Limb (tissue), 2 donors: ENCODE measurements around the gene NCOA3.
A peak's percentile ranks its signal among the peaks of the same experiment; 100 is the strongest.

Source experiments
- DNase-seq, 2 donors: peaks; one replicate each; pipeline ENCODE4 v3.0.0-alpha.2; 2016; ENCODE audit errors: extremely low spot score in 2 of 2

NCOA3 gene

DNA sequence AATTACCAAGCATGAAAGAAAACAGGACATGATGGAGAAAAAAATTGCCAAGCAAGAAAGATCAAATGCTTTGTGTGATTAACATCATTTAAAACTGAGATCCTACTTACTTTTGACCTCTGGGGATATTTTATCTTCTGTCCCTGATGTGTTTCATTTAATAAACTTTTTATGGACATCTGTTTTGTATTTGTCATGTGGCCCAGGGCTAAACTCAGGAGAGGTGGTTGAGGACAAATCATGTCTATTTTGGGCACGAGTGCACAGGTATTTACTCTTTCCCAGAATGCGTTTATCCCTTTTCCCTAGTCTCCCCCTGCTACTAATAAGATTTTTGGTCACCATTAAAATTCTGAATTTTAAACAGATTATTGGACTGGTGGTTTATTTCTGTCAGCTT is 128.2 kb downstream of the NCOA3 start:
- no peak for DNase-seq

DNA sequence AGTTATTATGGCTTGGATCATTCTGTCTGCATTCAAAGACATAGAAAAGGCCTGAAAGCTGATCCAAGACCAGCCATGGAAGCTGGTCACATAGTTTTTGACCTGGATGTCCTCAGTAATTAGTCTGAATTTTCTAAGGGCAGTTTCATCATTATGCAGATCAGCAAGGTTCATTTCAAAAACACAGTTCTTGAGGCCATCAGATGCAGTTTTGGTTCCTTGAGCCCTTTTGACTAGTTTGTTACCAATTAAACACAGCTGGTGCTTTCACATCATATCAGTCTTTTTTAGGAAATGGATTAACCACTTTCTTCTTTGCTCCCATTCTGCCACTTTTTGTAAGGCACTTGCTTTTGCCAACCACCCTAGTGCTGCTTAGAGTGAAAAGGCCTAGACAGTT is 129.4 kb downstream of the NCOA3 start:
- no peak for DNase-seq

DNA sequence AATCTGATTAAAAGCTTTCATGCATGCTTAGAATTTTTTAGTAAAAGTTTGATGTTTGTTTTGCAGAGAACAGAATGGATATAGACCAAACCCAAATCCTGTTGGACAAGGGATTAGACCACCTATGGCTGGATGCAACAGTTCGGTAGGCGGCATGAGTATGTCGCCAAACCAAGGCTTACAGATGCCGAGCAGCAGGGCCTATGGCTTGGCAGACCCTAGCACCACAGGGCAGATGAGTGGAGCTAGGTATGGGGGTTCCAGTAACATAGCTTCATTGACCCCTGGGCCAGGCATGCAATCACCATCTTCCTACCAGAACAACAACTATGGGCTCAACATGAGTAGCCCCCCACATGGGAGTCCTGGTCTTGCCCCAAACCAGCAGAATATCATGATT is 133.6 kb downstream of the NCOA3 start:
- DNase-seq: no peak

DNA sequence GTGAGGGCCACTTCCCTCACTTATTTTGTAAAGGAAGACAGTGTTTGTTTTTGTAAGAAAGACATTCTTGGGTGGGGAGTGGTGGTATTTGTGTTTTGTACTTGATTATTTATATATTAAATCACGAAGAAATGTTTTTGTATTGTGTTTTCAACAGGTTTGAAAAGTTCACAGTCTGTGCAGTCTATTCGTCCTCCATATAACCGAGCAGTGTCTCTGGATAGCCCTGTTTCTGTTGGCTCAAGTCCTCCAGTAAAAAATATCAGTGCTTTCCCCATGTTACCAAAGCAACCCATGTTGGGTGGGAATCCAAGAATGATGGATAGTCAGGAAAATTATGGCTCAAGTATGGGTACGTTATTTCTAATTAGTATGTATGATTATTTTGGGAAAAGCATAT is 137.2 kb downstream of the NCOA3 start:
- DNase-seq: no peak

DNA sequence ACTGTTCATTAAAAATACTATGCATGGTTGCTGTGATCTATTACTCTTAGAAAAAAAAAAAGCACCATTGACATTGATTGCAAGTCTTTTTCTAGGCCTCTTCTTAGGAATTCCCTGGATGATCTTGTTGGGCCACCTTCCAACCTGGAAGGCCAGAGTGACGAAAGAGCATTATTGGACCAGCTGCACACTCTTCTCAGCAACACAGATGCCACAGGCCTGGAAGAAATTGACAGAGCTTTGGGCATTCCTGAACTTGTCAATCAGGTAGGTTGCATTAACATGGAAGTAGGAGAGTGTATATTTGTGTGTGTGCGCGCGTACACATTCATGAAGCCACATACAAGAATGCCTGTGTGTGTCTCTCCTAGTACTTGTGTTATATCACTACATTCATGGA is 140.4 kb downstream of the NCOA3 start:
- DNase-seq: no peak

DNA sequence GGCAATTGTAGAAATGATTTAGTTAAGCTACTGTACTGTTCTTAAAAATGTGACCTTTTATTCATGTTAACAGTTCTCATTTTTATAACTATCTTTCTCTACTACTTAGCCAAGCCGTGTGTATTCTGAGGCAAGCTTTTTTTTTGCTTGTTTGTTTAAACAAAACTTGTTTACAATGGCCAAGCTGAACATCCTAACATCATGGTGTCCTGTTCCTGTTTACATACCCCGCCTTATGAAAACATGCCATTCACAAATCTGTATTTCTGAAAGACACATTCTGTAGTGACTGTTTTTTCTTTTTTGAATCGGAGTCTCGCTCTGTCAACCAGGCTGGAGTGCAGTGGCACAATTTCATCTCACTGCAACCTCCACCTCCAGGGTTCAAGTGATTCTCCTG is 140.9 kb downstream of the NCOA3 start:
- DNase-seq: no peak

DNA sequence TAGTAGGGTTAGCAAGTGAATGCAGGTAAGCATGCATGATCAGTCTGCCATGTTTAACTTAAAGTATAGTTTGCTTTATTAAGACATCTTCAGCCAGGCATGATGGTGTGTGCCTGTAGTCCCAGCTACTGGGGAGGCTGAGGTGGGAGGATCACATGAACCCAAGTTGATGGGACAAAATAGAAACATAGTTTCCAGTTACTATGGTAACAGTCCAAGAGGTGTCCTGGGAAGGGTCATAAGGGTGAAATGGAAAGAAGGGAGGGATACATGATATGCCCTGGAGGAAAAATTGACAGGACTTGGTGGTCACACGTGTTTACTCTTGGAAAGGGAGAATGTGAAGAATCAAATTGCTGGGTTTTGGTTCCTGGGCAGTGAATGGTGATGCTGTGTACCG is 143.9 kb downstream of the NCOA3 start:
- DNase-seq: no peak

DNA sequence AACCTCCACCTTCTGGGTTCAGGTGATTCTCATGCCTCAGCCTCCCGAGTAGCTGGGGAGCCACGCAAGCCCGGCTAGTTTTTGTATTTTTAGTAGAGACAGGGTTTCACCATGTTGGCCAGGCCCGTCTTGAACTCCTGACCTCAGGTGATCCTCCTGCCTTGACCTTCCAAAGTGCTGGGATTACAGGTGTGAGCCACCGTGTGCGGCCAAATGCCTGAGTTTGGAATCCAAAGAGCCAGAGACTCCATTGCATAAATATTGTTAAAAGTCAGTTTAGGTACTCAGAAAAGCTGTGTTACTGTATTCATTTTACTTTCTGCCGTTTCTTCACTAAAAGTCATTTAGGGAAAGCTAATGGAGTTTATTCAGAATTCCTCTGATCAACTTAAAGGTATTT is 146.3 kb downstream of the NCOA3 start:
- no peak for DNase-seq

DNA sequence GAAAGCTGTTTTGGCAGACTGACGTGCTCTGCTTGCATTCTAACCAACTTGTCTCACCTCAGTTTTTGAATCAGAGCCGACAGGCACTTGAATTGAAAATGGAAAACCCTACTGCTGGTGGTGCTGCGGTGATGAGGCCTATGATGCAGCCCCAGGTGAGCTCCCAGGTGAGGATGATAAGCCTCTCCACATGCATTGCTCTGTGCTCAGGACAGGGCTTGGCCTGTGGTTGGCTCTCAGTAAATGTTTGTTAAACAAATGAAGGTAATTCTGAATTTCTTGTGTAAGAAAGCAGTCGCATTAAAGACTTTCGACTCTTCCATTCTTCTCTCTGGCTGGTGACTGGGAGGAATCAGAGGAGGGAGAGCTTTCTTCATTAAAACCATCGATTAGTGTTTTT is 147.3 kb downstream of the NCOA3 start:
- no peak for DNase-seq

DNA sequence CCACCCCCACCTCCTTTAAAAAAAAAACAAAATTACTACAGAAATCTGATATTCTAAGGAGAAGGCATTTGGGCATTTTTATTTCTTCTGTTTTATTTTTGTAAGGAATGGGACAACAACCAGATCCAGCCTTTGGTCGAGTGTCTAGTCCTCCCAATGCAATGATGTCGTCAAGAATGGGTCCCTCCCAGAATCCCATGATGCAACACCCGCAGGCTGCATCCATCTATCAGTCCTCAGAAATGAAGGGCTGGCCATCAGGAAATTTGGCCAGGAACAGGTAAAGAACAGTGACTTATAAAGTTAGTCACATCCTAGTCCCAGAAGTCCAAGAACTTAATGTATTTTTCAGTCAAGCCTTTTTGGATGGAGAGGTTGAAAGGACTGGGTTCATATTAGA is 150.6 kb downstream of the NCOA3 start:
- DNase-seq: no peak

DNA sequence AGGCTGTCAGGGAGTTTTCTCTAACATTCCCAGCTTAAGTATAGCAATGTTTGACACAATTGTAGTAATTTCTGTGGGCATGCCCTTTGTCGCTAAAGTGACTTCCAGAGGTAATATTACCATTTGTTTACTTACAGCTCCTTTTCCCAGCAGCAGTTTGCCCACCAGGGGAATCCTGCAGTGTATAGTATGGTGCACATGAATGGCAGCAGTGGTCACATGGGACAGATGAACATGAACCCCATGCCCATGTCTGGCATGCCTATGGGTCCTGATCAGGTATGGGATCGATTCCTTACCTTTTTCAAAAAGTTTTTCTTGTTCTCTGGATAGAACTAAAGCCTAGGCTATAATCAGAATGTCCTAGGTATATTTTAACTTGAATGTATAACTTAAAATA is 151.1 kb downstream of the NCOA3 start:
- no peak for DNase-seq

DNA sequence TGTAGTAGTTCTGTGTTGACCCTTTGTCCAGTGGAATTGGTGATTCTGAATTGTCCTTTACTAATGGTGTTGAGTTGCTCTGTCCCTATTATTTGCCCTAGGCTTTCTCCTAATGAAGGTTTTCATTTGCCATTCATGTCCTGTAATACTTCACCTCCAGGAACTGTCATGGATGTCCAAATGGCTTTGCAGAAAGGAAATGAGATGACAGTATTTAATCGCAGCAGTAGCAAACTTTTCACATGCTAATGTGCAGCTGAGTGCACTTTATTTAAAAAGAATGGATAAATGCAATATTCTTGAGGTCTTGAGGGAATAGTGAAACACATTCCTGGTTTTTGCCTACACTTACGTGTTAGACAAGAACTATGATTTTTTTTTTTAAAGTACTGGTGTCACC is 152.2 kb downstream of the NCOA3 start:
- no peak for DNase-seq

DNA sequence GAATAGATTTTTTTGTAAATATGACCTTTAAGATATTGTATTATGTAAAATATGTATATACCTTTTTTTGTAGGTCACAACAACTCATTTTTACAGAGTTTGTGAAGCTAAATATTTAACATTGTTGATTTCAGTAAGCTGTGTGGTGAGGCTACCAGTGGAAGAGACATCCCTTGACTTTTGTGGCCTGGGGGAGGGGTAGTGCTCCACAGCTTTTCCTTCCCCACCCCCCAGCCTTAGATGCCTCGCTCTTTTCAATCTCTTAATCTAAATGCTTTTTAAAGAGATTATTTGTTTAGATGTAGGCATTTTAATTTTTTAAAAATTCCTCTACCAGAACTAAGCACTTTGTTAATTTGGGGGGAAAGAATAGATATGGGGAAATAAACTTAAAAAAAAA is 152.7 kb downstream of the NCOA3 start:
- no peak for DNase-seq

DNA sequence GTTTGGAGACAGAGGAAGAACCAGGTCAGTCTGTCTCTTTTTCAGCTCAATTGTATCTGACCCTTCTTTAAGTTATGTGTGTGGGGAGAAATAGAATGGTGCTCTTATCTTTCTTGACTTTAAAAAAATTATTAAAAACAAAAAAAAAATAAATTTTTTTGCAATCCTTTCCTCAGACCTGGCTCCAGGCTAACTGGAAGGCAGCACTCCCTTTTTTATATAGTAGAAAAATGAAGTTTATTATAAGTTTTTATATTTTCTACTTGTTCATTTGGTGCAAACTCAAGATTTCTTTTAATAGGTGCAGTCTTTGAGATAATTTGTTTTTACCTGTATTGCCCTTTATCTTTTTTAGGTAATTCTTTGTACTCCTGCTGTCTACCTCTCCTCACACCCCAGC is 153.9 kb downstream of the NCOA3 start:
- no peak for DNase-seq

DNA sequence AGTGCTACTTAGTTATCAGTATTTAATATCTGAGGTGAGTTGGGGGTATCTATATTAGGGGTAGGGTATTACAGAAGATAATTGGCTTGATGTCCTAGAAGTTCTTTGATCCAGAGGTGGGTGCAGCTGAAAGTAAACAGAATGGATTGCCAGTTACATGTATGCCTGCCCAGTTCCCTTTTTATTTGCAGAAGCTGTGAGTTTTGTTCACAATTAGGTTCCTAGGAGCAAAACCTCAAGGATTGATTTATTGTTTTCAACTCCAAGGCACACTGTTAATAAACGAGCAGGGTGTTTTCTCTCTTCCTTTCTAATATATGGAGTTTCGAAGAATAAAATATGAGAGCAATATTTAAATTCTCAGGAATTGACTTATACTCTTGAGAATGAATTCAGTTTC is 154.6 kb downstream of the NCOA3 start:
- no peak for DNase-seq

DNA sequence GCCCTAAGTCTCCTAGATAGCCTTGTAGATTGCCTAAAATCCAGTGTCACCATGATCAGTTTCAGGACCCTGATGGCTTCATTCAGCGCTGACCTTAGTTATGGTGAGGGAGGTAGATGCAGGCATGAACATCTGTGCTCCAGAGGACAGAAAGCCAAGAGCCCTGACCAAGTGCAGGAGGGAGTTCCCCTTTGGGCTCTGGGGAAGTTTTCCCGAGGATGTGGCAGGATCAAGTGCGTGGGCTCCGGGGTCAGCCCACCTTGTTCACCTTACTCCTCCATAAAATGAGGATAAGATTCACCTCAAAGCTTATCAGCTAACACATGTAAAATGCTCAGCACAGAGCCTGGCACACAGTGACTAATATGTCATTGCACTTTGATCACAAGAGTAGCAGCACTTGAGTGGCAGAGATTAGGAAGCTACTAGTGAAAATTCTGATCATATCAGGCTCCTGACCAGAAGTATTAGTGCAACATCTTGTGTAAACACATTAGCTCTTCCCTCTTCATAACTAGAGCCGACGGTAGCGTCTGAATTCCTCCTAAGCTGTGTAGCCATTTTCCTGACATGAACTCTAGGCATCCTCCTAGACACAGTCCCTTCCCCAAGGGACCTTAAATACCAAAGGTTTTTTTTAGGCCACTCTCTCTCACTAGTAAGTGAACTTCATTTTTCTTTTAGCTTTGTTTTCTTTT is 158.4 kb downstream of the NCOA3 start:
- no peak for DNase-seq

DNA sequence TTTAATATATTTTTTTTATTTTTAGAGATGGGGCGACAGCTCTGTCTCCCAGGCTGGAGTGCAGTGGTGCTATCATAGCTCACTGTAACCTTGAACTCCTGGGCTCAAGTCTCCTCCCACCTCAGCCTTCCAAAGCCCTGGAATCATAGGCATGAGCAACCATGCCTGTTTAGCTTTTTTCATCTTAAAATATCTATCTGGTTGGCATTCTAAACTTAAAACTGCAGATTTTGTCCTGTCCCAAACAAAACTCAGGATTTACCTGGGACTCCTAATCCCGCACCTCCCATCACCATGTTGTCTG is 158.9 kb downstream of the NCOA3 start:
- no peak for DNase-seq

DNA sequence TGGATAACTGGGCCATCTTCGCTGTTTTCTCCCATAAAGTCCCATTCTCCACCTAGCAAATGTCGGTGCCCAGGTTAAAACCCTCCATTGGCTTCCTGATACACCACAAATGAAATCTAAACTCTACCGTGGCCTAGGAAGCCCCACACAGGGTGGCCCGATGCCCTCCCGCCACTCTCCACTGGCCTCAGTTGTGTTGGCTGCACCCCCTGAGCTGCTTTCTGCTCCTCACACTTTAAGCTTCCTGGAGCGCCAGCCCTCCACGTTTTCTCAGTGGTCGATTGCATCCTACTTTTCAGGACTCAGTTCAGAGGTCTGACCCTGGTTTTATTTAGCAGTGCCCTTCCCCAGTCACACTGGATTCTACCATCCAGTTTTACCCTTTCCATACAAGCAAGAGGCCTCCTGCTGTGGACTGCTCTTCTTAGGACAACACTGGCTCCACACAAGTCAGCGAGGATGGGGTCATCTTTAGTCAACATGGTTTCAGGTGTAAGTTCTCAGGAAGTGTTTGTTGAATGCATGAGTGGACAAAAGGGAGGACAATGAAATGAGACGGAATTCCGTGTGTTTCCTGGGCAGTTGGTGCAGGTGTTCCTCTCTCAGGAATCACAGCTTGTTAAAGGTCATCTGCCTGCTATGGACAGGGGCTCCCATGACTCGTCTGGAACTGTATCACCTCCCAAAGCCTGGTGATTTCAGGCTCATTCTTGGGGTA is 159.5 kb downstream of the NCOA3 start:
- DNase-seq: no peak

DNA sequence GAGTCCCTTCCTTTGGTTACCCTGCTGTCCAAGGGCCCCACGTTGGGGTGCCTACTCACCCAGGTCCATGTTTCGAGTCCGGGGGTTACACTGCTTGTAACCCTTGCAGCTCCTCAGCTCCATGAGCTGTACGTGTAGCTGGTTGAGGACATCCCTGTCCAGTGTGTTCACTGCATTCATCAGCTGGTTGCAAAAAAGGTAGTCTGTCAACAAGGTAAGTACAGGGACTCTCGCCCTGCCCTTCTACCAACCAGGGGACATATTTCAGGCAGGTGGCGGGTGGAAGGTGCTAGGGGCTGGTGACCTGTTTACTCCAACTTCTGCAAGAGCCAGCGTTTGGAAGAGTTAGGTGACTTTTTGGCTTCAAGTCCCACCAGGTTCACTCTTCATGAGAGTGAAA is 160.0 kb downstream of the NCOA3 start:
- no peak for DNase-seq

DNA sequence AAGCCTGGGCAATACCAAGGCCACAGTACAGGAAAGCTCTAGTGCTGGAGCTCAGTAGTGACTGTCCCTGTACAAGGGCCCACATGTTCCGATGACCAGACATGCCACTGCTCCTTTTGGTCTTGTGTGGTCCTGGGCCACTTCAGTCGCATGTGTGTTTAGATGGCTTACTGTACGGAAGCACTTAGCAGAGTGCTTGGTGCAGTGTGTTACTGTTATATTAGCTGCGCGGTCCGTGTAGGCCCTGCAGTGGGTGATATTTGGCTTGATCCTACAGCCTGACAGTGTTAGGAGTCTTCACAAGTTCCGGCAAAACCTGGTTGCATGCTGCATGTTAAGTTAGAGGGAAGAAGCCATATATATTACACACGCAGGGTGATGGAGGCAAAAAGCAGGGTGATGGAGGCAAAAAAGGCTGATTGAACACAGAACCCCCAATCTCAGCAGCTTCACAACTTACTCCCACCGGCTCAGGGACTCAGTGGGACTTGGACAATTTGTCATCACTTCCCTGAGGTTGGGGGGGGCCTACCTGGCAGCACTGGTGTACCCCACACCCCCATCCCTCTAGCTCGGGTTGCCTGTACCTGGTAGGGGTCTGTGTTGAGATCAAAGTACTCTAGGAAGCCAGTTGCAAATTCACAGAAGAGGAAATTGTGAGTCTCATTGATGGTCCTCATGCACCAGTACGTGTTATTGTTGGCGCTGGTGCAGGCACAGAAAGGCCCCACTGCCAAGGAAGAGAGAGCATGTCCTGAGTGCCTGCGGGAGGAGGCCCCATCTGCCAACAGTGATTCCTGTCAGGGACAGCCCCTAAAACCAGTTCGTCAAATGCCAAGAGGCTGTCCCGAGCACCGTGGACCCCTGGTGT is 161.0 kb downstream of the NCOA3 start:
- no peak for DNase-seq

DNA sequence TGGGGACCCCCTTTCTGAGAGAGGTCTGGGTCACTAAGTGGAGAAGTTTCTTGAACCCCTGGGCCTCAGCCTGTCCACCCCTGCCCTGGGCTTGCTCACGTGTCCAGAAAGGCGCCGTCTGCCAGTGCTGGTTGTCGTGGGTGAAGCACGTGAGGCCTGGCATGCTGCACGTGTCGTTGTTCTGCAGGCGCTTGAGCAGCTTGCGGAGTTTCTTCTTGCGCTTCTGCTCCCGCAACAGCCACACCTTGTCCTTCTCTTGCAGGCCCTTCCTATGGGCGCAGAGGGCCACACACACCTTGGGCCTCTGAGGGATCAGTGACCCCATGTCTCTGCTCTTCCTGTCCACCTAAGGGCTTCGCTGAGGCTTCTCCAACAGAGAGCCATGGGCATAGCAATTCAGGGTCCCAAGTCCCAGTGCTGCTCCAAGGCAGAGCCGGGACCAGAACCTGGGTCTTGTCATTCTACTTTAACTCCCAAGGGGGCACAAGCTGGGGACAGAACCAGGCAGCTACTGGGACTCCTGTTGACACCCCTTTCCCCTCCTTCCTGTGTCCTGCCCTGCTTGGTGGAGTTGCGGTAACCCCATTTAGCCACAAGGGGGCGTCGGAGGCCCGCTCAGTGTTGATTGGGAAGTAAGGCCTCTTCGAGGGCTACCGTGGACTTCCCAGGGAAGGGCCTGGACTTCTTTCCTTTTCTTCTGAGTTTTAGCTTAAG is 161.8 kb downstream of the NCOA3 start:
- DNase-seq: peak; percentile 81 to 92

DNA sequence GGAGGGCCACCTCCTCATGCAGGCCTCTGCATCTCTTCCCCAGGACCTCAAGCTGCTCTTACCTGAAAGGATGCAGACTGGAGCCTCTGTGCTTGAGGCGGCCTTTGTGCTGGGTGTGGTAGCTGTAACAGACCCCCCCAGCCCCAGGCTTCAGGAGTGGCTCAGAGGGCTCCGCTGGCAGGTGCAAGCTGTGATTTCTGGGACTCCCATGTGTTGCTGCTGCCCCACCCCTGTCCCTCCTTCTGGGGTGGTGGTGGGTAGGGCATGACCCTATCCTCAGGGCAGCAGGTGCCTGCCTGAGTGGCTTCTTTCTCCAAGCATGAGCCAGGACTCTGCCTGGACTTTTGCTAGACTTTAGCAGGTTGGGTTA is 162.4 kb downstream of the NCOA3 start:
- DNase-seq: no peak
